Keratinocyte (primary cell): ENCODE data around the gene BAZ2B. TPM values are rescaled to one million over a fixed set of nuclear protein-coding genes. Genes with fewer than 3 reads are reported as not detected.

ENCODE experiments used
- DNase-seq: peaks from one replicate; pipeline ENCODE4 v3.0.0-alpha.2; 2011; ENCODE audit warnings: low read depth, missing footprints, low spot score
- FAIRE-seq: peaks from 2 replicates; lab custom pipeline; 2011; peaks lifted over from hg19 to GRCh38; lab: Jason Lieb, UNC
- H2AFZ ChIP-seq: 2 replicates; pipeline ENCODE4 v1.6.0; 2012; ENCODE audit warnings: low read length, control low read depth, inconsistent platforms; ENCODE audit not compliant: control insufficient read depth
- H3K27ac ChIP-seq: 2 replicates; pipeline ENCODE4 v1.5.1; 2011; ENCODE audit warnings: low read length; ENCODE audit not compliant: control insufficient read depth, insufficient read depth
- H3K27me3 ChIP-seq: 3 replicates; pipeline ENCODE4 v1.6.0; 2011; ENCODE audit warnings: low read length; ENCODE audit not compliant: control insufficient read depth, insufficient read depth; ENCODE audit errors: extremely low read depth
- H3K36me3 ChIP-seq, 2 experiments: 2 replicates in 1 of 2; 3 replicates in 1 of 2; pipeline ENCODE4 v1.5.1; 2011; ENCODE audit warnings: low read length in 2 of 2, mild to moderate bottlenecking in 1 of 2; ENCODE audit not compliant: control insufficient read depth in 2 of 2, insufficient read depth in 2 of 2; ENCODE audit errors: extremely low read depth in 1 of 2
- H3K4me1 ChIP-seq: 3 replicates; pipeline ENCODE4 v1.5.1; 2011; ENCODE audit warnings: low read length; ENCODE audit not compliant: control insufficient read depth, insufficient read depth; ENCODE audit errors: extremely low read depth
- H3K4me2 ChIP-seq: 3 replicates; pipeline ENCODE4 v1.6.0; 2011; ENCODE audit warnings: low read depth, low read length; ENCODE audit not compliant: control insufficient read depth, insufficient read depth; ENCODE audit errors: extremely low read depth
- H3K4me3 ChIP-seq, 3 experiments: fragments of 200-600 bp in 1 of 3; sonication (generic) in 1 of 3; 2 replicates in 2 of 3; 3 replicates in 1 of 3; pipeline ENCODE4 v1.5.1; 2011 to 2016; ENCODE audit warnings: low read length in 3 of 3, mild to moderate bottlenecking in 3 of 3, control low read depth in 2 of 3, inconsistent platforms in 1 of 3, low read depth in 1 of 3, mixed read lengths in 1 of 3, mixed run types in 1 of 3, moderate library complexity in 1 of 3; ENCODE audit not compliant: control insufficient read depth in 2 of 3, insufficient read depth in 2 of 3; ENCODE audit errors: extremely low read depth in 1 of 3
- H3K79me2 ChIP-seq: 2 replicates; pipeline ENCODE4 v1.6.0; 2012; ENCODE audit warnings: low read length; ENCODE audit not compliant: control insufficient read depth, insufficient read depth
- H3K9ac ChIP-seq: 3 replicates; pipeline ENCODE4 v1.6.0; 2011; ENCODE audit warnings: low read length; ENCODE audit not compliant: control insufficient read depth, insufficient read depth; ENCODE audit errors: extremely low read depth
- H3K9me1 ChIP-seq: 3 replicates; pipeline ENCODE4 v1.6.0; 2011; ENCODE audit warnings: low read length; ENCODE audit not compliant: control insufficient read depth, insufficient read depth; ENCODE audit errors: extremely low read depth
- H3K9me3 ChIP-seq: 2 replicates; pipeline ENCODE4 v1.5.1; 2012; ENCODE audit warnings: low read depth, low read length; ENCODE audit not compliant: control insufficient read depth
- H4K20me1 ChIP-seq: 3 replicates; pipeline ENCODE4 v1.6.0; 2011; ENCODE audit warnings: low read length; ENCODE audit not compliant: control insufficient read depth, insufficient read depth; ENCODE audit errors: extremely low read depth
- EZH2 ChIP-seq: IDR thresholded peaks from one replicate; pipeline ENCODE4 v1.6.1; 2012; ENCODE audit warnings: inconsistent platforms, mild to moderate bottlenecking, low read length, moderate library complexity
- dilution Hi-C: fragments of 300-500 bp; cut with MboI; formaldehyde crosslinking; loops from one replicate; pipeline ENCODE4 v1.7.0; 2020; ENCODE audit warnings: low sequenced_read_pairs; ENCODE audit not compliant: extremely low pct_ligation_motif_present
- polyA plus RNA-seq, 5 experiments: library from polyadenylated mRNA; depleted of rRNA in 3 of 5; stranded (reverse) in 3 of 5; stranded (forward) in 1 of 5; unstranded in 1 of 5; fragments of >200 nt; gene quantifications; 1 replicate in 1 of 5; 2 replicates in 3 of 5; 3 replicates in 1 of 5; pipeline versions ENCODE4 v1.2.1 to v1.2.3, GENCODE V29; 2011 to 2012; ENCODE audit warnings: missing spikeins in 2 of 5, low read depth in 1 of 5, low replicate concordance in 1 of 5
- TF ChIP-seq, protein P1 (sequence below), 3 experiments: IDR thresholded peaks in 1 of 3; conservative IDR thresholded peaks in 1 of 3; optimal IDR thresholded peaks in 1 of 3; 2 replicates in 2 of 3; 3 replicates in 1 of 3; pipeline versions ENCODE3 to v1.5.1; 2011; ENCODE audit warnings: low read length in 3 of 3, mild to moderate bottlenecking in 3 of 3, moderate library complexity in 2 of 3, control low read depth in 1 of 3, inconsistent platforms in 1 of 3; ENCODE audit not compliant: insufficient read depth in 2 of 3; ENCODE audit errors: extremely low read depth in 1 of 3

Gene BAZ2B
- polyA plus RNA-seq, 1 donor (not counting 4 experiments of a cell fraction or from before 2014, with no cell fraction given): 27.0 TPM

DNA sequence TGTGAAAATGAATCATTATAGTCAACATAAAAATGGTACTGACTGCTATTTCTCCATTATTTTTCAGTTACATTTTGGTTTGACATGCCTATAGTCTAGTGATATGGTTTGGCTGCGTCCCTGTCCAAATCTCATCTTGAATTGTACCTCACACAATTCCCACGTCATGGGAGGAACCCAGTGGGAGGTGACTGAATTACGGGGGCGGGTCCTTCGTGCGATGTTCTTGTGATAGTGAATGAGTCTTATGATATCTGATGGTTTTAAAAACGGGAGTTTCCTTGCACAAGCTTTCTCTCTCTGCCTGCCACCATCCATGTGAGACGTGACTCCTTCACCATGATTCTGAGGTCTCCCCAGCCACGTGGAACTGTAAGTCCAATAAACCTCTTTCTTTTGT is 70.3 kb downstream of the BAZ2B start:
- DNase-seq (no peak), FAIRE-seq (no peak)
- H2AFZ ChIP-seq: no peak overlapping the region
- dilution Hi-C loops: no loop called here
- no peak overlapping the region for H3K27ac ChIP-seq
- peaks cover 4% of the 10 kb centered on the region for H3K4me1 ChIP-seq
- peaks cover 0 to 2% of the 10 kb centered on the region in 2 experiments for H3K36me3 ChIP-seq
- H3K79me2 ChIP-seq: no peaks in the 10 kb centered on the region
- no peak for TF ChIP-seq EZH2
- TF ChIP-seq, protein P1, sequence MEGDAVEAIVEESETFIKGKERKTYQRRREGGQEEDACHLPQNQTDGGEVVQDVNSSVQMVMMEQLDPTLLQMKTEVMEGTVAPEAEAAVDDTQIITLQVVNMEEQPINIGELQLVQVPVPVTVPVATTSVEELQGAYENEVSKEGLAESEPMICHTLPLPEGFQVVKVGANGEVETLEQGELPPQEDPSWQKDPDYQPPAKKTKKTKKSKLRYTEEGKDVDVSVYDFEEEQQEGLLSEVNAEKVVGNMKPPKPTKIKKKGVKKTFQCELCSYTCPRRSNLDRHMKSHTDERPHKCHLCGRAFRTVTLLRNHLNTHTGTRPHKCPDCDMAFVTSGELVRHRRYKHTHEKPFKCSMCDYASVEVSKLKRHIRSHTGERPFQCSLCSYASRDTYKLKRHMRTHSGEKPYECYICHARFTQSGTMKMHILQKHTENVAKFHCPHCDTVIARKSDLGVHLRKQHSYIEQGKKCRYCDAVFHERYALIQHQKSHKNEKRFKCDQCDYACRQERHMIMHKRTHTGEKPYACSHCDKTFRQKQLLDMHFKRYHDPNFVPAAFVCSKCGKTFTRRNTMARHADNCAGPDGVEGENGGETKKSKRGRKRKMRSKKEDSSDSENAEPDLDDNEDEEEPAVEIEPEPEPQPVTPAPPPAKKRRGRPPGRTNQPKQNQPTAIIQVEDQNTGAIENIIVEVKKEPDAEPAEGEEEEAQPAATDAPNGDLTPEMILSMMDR (optimal IDR thresholded peaks at IDR 0.05 in 1 of 3, IDR thresholded peaks at IDR 0.05 in 1 of 3, conservative IDR thresholded peaks at IDR 0.05 in 1 of 3; ENCODE audit: extremely low read depth in 1 of 3, insufficient read depth in 2 of 3, low read length in 3 of 3): no peak
- no peaks in the 10 kb centered on the region for H3K9me1 ChIP-seq
- H3K27me3 ChIP-seq: no peaks in the 10 kb centered on the region
- peaks cover 2% of the 10 kb centered on the region for H3K9me3 ChIP-seq
- no peak overlapping the region for H3K9ac ChIP-seq
- H4K20me1 ChIP-seq: no peaks in the 10 kb centered on the region
- no peak overlapping the region for H3K4me3 ChIP-seq
- no peak overlapping the region for H3K4me2 ChIP-seq

DNA sequence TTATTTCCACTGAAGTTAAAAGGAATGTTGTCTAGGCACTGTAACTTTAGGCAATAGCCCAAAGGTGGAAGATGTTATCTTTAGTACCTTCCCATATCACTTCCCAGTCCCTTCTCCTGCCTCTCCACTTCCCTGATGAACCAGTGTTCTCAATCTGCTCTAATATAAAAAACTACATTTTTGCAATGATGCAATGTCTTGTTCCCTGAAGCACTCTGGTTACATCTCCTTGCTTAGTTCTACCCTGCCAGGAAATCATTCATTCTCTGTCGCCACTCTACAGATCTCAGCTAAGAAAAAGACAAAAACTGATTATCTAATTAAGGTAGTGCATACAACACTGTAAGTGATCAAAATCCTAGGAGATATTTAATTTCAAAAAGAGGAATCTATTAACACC is 71.3 kb downstream of the BAZ2B start:
- no peak for FAIRE-seq
- TF ChIP-seq EZH2: no peak
- TF ChIP-seq, protein P1 (optimal IDR thresholded peaks at IDR 0.05 in 1 of 3, IDR thresholded peaks at IDR 0.05 in 1 of 3, conservative IDR thresholded peaks at IDR 0.05 in 1 of 3; ENCODE audit: extremely low read depth in 1 of 3, insufficient read depth in 2 of 3, low read length in 3 of 3): no peak
- no peak overlapping the region for H3K9ac ChIP-seq
- H3K4me3 ChIP-seq: no peak overlapping the region
- H3K36me3 ChIP-seq: peaks cover 0 to 2% of the 10 kb centered on the region in 2 experiments
- dilution Hi-C loops: no loop called here
- H3K4me2 ChIP-seq: no peak overlapping the region
- H3K9me3 ChIP-seq: peaks cover 2% of the 10 kb centered on the region
- H3K79me2 ChIP-seq: no peaks in the 10 kb centered on the region
- H3K4me1 ChIP-seq: peaks cover 4% of the 10 kb centered on the region
- H4K20me1 ChIP-seq: no peaks in the 10 kb centered on the region
- H3K27me3 ChIP-seq: no peaks in the 10 kb centered on the region
- H2AFZ ChIP-seq: no peak overlapping the region
- H3K27ac ChIP-seq: no peak overlapping the region
- no peak for DNase-seq
- H3K9me1 ChIP-seq: no peaks in the 10 kb centered on the region
